EL (cell line): ENCODE results near the gene SIK3.
"Not testable (repeated sequence)": the region's sequence is repeated elsewhere in the genome, so short reads cannot be mapped to it uniquely, and the experiment has no call there.

Experiments used
- DNase-seq: peaks from one replicate; pipeline ENCODE4 v3.0.0-alpha.2; 2016

SIK3 gene

DNA sequence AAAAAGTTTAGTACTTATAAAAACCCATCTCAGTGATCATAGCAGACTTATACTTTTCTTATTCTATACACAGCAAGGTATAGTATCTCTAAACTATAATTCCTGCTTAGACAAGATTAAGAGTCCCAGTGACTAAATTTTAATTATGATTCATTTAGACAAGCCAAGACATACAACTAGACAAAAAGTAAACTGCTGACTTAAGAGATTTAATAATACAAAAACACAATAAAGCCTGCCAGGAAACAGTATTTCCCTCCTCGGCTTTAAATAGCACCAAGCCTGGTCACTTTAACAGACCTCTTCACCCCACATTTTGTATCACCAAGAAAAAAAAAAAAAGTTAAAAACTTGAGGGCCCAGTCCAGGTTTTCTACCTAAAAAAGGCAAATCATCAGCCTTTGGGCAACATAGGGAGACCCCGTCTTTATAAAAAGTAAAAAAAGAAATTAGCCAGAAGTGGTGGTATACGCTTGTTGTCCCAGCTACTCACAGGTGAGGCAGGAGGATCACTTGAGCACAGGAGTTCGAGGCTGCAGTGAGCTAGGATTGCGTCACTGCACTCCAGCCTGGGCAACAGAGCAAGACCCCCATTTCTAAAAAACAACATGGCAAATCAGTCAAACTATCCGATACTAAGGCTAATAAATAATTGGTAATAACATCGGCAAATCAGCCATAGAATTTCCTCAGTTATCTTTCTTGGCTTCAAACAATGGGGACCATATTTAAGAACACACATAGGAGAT is 53.8 kb downstream of the SIK3 start:
- no peak for DNase-seq

DNA sequence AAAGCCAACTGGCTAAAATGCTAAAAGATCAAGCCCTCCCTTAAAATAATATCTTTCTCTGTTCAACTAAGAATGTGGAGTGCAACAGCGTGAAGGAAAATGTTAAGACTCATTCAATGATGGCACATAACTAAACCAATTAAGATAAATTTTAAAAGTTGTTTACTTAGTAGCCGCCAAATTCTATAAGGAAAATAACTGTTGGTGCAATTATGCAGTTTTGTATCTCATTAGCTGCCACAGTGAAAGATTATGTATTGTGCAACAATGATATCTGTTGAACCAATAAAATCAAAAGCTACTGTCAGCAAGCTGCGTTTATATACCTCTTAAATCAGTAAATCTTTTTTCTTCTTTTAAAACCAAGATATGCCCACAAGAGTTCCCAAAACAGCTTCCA is 55.5 kb downstream of the SIK3 start:
- DNase-seq, result no peak

DNA sequence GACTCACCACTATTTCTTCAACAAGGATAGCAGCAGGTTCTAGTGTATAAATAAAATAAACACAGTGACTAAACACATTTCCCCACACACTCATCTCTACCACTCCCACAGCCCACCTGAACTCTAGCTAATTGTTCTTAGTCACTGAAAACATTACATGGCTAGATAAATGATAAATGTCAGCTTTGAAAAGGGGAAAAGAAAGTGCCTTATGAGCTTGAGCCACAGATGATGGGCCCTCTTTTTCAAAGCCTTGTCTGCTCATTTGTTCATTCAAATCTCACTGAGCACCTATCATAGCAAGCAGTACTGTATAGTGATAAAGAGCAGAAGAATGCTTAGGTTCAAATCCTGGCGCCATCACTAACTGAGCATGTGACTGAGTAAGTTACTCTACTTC is 58.3 kb downstream of the SIK3 start:
- DNase-seq, result no peak

DNA sequence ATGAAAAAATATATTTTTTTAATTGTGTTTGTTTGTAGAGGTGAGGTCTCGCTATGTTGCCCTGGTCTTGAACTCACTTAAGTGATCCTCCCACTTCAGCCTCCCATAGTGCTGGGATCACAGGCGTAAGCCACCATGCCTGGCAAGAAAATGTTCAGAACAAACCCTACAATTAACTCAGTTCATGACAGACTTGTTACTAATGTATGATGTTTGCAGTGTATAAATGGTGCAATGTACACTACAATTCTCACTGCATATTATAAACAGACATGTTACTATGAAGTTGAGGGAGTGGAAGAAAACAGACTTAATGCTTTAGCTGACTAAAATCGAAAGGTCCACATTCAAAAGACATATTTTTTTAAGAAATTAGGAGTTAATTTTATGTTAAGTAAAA is 59.0 kb downstream of the SIK3 start:
- DNase-seq, result no peak

DNA sequence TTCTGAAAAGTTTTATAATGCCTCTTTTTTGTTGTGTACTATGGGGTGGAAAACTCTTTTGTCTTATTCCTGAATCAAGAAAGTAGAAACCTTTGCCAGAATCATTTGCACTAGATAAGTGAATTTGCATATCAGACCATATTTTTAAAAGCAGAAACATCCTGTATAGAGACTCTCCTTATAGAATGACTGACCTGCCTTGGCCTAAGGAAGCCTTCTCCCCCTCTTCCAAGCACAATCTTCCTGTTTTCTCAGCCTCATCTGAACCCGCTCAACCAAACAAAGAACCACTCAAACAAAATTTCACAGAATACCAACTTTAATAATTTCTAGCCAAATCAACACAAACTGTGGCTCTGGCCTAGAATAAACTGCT is 60.3 kb downstream of the SIK3 start:
- no peak for DNase-seq

DNA sequence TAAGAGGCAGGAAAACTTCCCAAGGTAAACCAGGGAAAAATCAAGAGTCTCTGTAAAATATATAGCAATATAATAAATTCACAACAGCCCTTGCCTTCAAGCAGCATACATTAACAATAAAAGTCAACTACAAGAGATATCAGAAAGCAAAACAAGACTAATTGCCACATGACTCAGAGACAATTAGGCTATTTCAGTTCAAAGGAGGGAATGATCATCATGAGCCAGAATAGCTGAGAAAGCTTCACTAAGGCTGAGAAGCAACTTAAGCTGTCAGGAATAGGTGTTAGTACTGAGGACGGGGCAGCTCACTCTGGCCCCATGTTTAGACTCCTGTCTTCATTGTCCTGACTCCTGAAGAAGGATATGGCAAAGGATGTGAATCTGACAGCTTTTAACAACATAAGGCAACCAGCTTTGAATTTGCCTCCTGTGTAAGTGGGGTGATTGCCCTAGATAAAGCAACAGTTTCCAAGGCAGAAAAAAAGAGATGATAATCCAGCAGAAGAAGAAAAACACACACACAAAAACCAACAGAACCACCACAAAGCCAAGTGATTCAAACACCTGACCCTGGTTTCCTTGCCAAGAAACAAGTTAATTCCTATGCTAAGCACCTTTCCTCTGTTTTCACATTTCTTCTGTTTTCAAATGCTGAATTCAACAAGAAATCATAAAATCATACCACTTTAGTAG is 60.8 kb downstream of the SIK3 start:
- no peak for DNase-seq

DNA sequence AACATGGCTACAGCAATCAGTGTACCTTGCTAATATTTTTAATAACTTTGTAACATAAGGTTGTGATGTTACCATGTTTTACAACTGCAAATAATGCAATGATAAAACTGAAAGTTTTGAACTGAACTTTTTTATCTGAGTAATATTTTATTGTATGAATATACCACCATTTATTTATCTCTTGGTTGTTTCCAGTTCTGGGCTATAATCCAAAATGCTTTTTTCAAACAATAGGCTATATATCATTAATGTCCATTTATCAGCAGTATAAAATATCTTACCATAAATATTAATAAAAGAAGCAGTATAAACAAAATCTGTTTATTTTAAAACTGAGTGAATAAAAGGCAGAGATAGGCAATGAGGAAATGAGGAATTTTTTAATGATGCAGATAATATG is 63.3 kb downstream of the SIK3 start:
- DNase-seq, result no peak

DNA sequence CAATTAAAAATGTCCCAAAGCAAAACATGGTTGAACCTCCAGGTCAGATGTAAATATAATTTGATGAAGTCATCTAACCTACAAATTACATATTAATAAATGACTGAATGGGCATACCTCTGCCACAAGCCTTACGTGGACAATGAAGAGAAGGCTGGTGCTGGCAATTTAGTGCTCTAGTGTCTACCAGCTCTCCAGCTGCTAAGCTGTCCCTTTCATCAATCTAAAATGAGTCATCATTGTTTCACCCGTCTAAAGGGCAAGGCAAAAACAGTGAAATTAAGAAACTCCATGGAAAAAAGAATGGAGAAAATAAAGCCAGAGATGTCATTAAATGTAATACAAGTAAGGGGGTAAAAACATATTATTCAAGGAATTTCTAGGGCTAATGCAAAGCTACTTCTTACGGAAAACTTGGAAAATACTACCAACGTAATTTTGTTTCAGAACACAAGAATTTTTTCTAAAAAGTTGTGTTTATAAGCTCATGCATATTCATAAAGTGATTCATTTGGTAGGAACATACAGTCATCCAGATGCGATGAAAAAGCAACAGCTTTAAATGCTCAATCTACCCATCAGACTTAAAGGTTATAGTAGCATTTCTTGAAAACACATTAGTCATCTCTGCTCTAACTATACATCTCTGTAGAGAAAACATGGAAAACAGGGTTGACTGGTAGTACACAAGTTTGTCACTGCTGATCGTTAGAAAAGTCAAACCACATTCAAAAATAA is 71.5 kb downstream of the SIK3 start:
- DNase-seq, result peak; percentile 76

DNA sequence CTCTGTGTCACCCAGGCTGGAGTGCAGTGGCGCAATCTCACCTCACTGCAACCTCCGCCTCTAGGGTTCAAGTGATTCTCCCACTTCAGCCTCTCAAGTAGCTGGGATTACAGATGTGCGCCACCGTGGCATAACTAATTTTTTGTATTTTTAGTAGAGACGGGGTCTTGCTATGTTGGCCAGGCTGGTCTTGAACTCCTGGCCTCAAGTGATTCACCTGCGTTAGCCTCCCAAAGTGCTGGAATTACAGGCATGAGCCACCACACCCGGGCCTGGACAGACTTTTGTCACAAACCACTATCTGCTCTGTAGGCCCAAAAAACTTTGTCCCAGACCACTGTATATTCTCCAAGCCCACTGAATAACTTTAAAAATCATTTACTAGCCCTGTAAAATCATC is 74.5 kb downstream of the SIK3 start:
- DNase-seq, result not testable (repeated sequence)

DNA sequence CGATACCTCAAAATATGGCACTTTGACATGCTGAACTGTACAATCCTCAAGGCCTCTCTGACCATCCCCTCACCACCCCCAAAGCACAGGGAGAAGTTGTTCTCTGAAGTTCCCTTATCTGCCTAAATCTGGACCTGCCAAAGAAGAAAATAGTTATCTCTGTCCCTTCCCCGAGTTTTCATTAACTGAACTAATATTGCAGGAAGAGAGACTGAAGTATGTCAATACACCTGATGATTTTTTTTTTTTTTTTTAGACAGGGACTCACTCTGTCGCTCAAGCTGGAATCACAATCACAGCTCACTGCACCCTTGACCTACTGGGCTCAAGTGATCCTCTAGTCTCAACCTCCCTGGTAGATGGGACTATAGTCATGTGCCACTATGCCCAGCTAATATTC is 75.0 kb downstream of the SIK3 start:
- no peak for DNase-seq

DNA sequence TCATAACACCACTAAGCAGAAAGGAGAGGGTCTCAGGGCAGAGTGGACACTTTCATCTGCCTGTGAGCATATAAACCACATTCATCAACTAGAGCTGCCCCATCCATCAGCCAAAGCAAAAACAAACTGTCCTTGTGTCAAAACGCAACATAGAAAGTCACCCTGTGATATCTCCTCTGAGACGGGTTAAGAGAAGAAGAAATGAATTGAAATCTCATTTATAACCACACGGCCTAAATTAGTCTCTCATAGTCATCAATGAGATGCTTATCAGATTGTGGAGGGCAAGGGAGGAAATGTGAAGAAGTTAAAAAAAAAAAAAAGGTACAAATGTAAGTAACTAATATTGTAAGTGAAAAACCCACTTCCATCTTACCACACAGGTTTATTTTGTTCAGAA is 75.7 kb downstream of the SIK3 start:
- no peak for DNase-seq

DNA sequence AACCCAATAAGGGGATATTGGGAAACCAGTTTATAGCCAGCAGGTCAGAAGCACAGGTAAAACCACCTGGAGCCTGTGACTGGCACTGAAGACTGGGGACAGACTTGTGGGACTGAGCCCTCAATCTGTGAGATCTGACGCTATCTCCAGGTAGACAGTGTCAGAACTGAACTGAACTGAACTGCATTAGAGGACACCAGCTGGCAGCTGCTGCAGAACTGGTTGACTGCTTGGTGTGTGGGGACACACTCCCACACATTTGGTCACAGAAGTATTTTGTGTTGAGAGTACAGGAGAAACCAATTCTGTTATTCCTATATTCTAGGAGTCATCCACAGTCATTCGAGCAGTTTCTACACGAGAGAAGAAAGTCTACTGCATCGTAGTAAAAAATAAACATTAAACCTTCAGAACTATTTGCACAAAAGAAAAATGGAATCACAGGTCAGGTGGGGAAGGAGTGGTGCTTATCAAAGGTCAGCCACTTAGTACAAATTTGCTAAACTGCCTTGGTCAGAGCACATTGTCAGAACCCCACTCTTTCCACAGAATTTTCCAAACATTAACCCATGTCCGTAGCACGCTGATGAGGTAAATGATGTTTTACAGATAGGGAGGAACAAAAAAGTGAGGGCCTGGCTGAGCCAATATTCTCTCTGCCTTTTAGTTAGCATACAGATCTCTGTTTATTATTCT is 77.2 kb downstream of the SIK3 start:
- no peak for DNase-seq

DNA sequence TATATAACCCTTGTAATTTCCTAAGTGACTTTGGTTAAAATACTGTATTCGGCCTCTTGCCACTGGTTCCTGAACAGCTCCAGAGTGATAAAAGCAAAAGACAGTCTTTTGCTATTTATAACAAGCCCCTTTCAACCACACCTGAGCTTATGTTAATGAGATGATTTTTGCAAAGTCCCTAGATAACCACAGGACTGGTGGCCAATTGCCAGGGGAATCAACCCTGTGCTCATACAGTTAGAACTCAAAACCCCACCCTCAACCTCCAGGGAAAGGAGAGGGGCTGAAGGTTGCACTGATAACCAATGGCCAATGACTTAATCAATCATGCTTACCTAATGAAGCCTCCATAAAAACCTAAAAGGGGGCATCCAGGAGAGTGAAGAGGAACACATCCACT is 77.9 kb downstream of the SIK3 start:
- DNase-seq, result no peak

DNA sequence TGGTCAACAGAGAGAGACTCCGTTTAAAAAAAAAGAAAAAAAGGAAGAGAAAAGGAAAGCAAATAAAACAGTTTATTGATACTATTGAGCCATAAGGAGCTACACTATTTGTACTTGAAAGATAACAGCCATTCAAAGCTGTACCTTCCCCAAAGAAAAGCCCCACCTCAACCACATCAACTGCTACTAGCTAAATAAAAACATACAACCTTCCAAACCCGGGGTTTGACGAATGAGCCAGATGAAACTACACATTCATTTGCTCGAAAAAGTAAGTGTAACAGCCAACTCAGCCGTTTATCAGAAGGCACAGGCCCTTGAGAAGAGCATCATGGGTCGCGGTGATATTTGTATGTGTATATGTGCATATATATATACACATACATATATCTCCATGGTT is 78.4 kb downstream of the SIK3 start:
- DNase-seq, result no peak

DNA sequence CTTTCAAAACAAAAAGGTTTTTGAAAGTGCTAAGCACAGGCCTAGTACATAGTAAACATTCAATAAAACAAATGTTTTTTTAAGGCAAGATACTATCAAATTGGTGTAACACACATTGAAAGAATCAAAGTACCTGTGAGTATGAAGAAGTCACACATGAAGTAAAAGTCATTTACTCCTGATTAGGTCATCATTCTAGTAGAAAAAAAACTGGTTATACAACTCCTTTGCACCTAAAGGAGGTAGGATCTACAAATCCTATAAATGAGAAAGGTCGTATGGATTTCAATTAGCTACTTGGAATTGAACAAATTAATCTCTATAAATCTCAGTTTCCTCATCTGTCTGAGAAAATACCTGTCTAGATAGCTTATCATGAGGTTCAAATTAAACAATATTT is 80.8 kb downstream of the SIK3 start:
- no peak for DNase-seq

DNA sequence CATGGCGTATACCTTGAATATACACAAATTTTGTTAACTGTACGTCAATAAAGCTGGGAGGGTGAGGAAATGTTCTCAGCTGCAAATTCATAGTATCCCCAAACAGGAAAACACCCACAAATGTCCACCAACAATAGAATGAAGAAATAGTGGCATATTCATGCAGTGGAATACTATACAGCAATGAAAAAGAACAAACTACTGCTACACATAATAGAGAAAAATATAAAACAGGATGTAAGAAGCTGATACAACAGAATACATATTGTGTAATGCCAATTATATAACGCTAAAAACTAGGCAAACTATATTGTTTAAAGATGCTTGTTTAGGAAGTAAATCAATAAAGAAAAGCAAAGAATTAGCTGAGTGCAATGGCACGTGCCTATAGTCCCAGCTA is 81.5 kb downstream of the SIK3 start:
- no peak for DNase-seq

DNA sequence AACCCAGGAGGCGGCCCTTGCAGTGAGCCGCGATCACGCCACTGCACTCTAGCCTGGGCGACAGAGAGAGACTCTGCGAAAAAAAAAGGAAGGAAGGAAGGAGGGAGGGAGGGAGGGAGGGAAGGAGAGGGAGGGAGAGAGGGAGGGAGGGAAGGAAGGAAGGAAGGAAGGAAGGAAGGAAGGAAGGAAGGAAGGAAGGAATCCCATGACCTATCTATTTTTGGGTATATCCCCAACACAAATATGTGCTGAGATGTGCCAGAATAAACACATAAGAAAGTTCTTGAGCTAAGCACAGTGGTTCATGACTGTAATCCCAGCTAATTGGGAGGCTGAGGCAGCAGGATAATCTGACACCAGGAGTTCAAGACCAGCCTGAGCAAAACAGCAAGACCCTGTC is 82.0 kb downstream of the SIK3 start:
- no peak for DNase-seq

DNA sequence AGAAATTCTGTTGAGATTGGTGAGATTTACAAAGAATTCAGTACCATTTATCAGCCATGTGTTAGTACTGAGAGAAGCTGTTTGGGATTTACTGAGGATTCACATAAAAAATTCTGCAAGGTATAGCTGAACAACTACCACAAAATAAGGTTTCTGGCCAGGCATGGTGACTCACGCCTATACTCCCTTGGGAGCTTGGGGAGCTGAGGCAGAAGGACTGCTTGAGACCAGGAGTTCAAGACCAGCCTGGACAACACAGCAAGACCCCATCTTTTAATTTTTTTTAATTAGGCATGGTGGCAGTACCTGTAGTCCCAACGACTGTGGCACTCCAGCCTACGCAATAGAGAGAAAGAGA is 86.7 kb downstream of the SIK3 start:
- no peak for DNase-seq

DNA sequence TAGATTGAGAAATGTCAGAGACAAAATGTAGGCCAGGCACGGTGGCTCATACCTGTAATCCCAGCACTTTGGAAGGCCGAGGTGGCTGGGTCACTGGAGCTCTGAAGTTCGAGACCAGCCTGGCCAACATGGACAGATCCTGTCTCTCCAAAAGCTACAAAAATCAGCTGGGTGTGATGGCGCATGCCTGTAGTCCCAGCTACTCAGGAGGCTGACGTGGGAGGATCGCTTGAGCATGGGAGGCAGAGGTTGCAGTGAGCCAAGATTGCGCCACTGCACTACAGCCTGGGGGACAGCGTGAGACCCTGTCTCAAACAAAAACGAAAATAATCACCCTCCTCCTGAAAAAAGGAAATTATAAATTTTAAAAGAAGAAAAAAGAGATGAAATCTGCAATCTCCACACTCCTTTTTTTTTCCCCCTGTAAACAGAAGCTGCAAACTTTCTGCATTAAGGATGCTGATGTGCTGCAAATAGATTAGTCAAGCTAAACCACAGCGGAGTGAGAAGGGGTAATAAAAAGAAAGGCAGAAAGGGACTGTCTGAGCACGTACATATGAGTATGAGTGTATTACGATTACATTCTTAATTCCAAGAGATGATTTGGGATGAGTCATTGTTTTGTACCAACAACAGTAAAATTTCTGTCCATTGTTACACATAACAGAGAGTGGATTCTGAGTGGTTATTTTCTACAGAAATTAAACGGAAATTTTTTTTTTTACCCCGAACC is 87.3 kb downstream of the SIK3 start:
- peak; percentile 93 for DNase-seq

DNA sequence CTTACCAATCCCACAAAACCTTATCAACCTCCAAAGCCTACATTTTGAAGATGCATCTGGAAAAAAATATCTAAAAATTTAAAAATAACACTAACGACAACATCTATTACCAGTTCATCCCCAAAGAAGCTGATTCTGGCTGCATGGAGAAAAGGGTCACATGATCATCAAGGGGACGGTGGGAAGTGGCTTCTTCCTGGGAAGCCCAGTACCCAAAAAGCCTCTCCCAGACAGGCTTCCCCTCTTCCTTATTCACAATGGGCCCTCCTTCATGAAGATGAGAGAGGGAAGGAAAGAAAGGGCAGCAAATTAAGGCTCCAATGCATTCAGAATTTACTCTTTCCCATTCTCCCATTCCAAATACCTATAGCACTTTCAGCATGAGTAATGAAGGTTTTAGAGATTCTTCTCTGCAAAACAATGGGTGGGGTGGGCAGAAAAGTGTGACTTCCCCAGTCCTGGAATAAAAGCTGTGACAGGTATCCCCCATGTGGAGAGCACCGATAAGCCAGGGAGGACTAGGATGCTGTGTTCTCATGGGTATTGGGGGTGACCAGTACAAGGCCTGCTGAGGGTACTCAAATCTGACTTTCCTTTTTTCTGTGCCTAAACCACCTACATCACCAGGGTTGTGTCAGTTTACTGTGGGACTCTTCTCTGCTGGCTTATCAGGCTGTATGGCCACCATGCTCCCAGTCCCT is 88.2 kb downstream of the SIK3 start:
- DNase-seq, result peak; percentile 9

DNA sequence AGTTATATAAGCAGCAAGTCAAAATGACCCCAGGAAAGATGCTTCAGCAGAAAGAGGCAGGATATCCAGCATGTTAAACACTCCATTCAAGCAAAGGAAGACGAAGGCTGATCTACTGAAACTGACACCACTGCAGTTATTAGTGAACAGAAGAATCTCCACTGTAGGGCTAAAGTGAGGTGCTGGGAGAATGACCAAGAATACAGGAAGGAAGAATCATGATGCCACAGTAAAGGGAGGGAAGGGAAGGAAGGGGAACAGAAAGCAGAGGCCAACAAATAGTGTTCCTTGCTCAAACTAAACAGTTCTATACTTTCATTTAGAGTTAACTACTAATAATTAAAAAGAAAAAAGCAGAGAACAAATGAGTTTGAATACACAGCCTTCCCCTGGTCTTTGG is 92.5 kb downstream of the SIK3 start:
- DNase-seq, result no peak

DNA sequence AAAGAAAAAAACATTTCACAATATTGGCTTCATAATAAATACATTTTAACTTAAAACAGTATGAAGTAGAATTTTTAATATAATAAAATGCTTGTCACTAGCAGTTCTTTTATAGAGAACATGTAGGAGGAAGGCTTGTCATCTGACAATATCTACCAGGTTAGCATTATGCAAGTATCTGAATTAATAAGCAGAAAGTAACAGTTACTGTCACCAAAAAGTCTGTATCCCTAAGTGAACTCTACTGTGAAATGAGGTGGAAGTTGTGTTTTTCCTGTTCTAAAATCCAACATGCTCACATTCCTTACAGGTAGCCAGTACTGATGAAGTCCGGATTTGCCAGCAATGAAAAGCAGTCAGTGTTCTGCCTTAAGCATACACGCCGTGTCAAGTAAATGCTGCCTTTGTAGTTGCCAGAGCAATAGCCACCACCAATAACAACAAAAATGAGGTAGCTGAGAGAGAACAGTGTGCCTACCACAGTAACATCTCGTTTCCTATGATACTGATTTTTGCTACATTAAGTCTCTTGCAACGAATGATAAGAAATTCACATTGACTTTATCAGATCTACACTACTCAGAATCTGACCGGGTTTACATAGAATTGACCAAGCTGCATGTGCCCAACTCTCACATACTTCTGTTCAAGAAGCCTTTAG is 95.5 kb downstream of the SIK3 start:
- no peak for DNase-seq
